GM15510 (cell line): Measurements from ENCODE around the gene HORMAD1.

Source experiments
- POLR2A ChIP-seq: IDR thresholded peaks from 3 replicates; pipeline ENCODE4 v1.6.1; 2011; ENCODE audit warnings: borderline replicate concordance; ENCODE audit not compliant: insufficient read length; ENCODE audit errors: extremely low read depth

Gene HORMAD1

GRCh38 chr1:150720703-150721102 lies at the start of gene HORMAD1:
TSS of gene HORMAD1 (minus strand) at chr1:150720895. CDS start at chr1:150719505, 1,390 bp downstream.
- no peak for TF ChIP-seq POLR2A

- peak; percentile 18 for TF ChIP-seq POLR2A
Measured at GRCh38 chr1:150765296-150765976, 44.7 kb upstream of the HORMAD1 start, which contains the start of gene CTSS. TSS of gene CTSS (minus strand) at chr1:150765778. CDS start at chr1:150764763, 1,015 bp downstream.

GRCh38 chr1:150764617-150765101 lies 44.0 kb upstream of the HORMAD1 start:
- no peak for TF ChIP-seq POLR2A

GRCh38 chr1:150763018-150763417 lies 42.3 kb upstream of the HORMAD1 start:
- TF ChIP-seq POLR2A, result no peak

GRCh38 chr1:150762552-150762951 lies 41.9 kb upstream of the HORMAD1 start:
- no peak for TF ChIP-seq POLR2A

GRCh38 chr1:150761801-150762200 lies 41.1 kb upstream of the HORMAD1 start:
- TF ChIP-seq POLR2A, result no peak

- no peak for TF ChIP-seq POLR2A
Measured at GRCh38 chr1:150760013-150760412, 39.3 kb upstream of the HORMAD1 start.

- no peak for TF ChIP-seq POLR2A
Measured at GRCh38 chr1:150753416-150753815, 32.7 kb upstream of the HORMAD1 start.

- no peak for TF ChIP-seq POLR2A
Measured at GRCh38 chr1:150751443-150751842, 30.7 kb upstream of the HORMAD1 start.

GRCh38 chr1:150749720-150750311 lies 29.1 kb upstream of the HORMAD1 start:
- no peak for TF ChIP-seq POLR2A

- TF ChIP-seq POLR2A, result no peak
Measured at GRCh38 chr1:150748878-150749719, 28.4 kb upstream of the HORMAD1 start.

- TF ChIP-seq POLR2A, result no peak
Measured at GRCh38 chr1:150730130-150730721, 9.5 kb upstream of the HORMAD1 start.

GRCh38 chr1:150724336-150724735 lies 3.6 kb upstream of the HORMAD1 start:
- TF ChIP-seq POLR2A, result no peak

- TF ChIP-seq POLR2A, result no peak
Measured at GRCh38 chr1:150720098-150720497, 597 bp downstream of the HORMAD1 start.
